ENCODE results near the gene KIF26A.

The KIF26A gene

DNA sequence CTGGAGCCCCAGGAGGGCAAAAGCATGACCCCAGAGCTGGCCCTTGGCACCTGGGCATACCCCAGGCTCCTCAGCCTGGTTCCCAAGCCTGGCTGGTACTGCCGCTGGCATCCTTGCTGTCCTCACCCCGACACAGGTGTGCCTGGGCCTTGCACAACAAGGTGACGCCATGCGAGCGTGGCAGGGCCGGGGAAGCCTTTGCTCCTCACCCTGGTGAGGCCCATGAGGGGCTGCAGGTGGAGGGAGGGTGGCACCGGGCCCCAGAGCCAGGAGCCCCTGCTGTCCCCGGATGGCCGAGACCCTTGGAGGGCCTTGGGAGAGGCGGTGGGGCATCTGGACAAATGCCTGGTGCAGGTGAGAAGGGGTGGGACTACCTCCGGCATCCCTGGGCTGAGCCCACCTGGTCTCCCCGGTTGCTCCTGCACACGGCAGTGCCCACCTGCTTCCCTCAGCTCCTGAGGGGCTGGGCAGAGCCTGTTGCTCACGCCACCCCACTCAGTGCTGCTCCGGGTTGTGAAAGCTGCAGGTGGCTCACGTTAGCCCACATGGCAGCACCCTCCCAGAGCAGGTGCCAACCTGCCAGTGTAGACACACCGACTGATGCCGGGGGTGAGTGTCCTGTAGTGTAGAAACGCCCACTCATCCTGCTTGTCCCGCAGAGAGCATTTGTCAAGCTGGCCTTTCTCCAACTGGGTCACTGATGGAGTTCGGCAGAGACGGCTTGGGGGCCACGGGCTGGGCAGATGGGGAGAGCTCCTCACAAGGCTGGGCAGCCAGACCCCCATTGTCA is 24.6 kb upstream of the KIF26A start:
- DNase-seq, result no peak

DNA sequence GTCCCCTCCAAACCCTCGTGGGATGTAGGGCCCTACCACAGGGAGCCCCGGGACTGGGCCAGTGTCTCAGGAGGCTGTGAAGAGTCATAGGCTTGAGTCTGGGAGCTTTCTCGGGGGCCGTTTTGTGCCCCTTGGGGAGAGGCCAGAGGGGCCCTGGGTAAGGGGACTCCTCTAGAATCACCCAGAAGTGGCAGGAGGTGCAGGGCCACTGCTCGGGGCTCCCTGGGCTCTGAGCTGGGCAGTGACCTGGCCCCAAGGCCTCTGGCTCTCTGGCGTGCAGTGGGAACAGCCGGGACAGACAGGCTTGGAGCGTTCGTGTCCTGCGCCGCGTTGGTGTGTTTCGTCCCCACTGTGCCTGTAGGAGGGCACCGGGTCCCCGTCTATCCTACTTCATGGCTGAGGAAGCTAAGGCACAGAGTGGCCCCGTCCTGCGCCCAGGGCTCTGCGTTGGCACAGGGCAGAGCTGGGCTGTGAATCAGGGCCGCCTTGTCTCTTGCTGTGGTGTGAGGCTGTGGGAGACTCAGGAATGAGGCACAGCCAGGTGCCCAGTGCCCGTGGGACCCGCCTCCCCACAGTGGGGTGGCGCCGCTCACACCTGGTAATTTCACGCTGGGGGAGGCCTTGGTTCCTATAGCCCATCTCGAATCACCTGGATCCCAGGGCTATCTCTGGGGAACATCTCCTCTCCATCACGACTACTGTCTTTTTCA is 23.8 kb upstream of the KIF26A start:
- no peak for DNase-seq

GRCh38 chr14:104115131-104115600 is 23.2 kb upstream of the KIF26A start:
- no peak for DNase-seq

DNA sequence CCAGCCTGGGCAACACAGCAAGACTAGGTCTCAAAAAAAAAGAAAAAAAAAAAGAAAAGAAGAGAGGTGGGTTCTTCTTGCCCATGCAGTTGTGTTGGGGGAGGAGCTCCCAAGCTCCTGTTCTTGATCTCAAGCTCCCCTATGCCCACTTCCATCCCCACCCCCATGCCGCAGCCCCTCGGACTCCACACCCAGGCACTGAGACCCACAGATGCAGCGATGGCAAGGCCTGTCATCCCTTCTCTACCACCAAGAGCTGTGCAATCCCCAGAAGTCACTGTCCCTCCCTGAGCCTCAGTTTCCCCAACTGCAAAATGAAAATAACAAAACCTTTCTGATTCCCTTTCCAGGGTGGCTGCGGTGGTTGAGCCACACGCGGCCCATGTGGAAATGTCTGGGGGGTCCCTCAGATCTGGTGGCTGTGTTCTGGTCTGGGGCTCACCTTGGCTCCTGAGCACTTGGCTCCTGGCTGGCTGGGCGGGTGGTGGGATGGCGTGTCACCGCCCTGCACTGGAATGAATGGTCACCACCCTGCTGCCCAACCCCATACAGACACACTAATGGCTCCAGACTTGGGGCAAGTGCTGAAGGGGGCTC is 22.6 kb upstream of the KIF26A start:
- DNase-seq, result no peak

GRCh38 chr14:104116288-104116755 is 22.1 kb upstream of the KIF26A start:
- no peak for DNase-seq

- no peak for DNase-seq
Observed at GRCh38 chr14:104116756-104117340, 21.5 kb upstream of the KIF26A start.

GRCh38 chr14:104117341-104118005 is 20.9 kb upstream of the KIF26A start:
- no peak for DNase-seq

GRCh38 chr14:104118006-104118844 is 20.2 kb upstream of the KIF26A start:
- no peak for DNase-seq

DNA sequence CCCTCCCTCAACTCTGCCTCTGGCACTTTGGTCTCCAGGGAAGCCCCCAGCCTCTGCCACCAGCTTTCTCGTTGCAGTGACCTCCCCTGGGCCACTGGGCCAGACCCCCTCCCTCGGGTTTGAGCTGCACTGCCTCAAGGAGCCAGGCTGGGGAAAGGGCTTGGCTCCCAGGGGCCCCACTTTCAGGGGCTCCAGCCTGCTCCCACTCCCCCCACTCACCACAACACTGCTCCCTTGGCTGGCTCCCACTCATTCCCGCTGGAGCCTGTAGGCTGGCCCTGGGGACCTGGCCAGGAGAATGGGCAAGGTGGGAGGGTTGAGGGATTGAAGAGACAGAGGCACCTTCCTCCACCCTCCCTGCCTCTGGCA is 19.3 kb upstream of the KIF26A start:
- DNase-seq, result no peak

DNA sequence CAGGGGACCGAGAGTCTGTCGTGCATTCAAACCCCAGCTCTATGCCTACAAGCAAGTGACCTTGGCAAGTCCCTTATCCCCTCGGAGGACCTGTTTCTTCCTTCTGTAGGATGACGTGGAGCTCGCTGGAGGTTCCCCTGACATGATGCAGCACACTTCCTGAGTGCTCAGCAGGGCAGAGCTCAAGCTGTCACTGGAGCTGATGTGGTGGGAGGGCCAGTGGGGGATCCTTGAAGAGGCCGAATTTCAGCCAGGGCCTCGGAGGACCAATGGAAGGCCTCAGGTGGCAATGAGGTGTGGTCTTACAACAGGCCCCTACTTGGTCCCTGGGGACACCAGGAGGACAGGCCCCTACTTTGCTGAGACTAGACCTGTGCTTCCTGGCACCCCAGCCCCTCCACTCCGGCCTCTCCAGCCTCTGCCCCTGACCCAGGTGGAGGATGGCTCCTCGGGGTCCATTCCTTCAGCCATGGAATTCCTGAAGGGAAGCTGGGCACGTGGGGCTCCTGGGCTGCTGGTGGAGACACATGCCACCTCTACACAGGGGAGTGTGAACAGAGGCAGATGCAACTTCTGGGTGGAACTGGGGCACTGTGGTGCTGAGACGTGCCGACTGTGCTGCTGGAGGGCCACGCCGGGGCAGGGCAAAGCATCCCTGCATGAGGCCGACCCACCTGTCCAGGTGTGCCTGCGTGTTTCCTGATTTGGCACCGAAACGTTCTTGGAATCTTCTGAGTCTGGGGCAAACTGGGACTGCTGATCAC is 18.7 kb upstream of the KIF26A start:
- DNase-seq, result no peak

DNA sequence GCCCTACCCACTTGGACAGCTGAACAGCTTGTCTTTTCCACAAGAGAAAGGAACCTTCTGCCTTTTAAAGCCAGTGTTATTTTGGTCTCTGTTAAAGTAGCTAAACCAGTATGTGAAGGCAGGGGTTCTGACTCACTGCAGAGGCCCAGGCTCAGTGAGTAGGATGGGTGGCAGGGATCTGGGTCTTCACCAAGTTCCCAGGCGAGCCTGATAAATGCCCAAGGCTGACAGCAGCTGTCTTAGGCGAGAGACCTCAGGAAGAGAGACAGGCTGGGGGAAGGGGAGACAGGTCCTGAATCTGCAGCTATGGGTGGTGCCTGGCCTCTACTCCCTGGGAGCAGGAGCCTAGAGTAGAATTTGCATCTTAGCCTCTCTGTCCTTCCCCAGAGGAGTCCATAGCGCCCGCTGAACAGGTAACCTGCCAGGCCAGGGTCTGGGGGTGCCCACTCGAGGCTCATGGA is 18.1 kb upstream of the KIF26A start:
- DNase-seq, result no peak

DNA sequence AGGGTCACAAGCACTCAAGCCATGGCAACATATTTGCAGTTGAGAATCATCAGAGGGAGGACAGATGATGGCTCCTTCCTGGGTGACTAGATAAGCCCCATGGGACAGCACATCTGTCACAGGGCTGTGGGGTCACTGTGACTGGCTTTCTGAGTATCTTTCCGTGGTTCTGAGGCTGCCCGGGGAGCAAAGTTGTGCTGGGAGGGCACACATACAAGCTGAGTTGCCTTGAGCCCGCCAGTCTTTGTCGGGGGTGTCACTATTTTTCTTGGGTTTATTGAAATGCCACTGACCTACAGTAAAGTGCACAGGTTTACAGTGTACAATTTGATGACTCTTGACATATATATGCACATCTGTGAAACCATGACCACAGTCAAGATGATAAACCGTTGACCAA is 17.2 kb upstream of the KIF26A start:
- no peak for DNase-seq

- DNase-seq, result no peak
Observed at GRCh38 chr14:104123879-104124278, 14.5 kb upstream of the KIF26A start.

DNA sequence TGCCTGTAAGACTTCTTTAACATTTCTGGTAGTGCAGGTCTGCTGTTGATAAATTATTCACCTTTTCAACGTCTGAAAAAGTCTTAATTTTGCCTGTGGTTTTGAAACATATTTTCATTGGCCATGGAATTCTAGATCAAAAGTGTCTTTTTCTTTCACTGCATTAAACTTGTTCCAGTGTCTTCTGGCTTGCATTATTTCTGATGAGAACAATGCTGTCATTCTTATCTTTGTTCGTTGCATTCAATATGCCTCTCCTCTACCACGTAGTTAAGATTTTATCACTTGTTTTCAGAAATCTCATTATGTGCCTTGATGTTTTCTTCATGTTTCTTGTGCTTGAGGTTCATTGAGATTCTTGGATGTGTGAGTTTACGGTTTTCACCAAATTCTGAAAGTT is 13.4 kb upstream of the KIF26A start:
- no peak for DNase-seq

DNA sequence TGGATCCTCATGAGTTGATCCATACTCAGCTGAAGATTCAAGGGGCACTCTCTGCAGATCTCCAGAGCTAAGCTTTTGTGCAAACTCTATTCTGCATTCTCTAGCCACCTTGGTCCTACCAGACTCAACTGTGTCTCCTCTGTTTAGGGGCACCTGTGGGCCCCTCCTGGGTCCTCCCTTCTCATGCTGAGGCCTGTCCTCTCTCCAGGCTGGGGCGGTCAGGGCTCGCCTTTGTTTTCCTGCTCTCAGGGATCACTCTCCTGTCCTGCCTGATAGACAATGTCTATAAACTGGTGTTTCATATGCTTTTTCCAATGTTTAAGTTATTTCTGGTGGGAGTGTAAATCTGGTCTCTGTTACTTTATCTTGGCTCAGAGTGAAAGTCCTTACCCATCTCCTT is 11.6 kb upstream of the KIF26A start:
- no peak for DNase-seq

DNA sequence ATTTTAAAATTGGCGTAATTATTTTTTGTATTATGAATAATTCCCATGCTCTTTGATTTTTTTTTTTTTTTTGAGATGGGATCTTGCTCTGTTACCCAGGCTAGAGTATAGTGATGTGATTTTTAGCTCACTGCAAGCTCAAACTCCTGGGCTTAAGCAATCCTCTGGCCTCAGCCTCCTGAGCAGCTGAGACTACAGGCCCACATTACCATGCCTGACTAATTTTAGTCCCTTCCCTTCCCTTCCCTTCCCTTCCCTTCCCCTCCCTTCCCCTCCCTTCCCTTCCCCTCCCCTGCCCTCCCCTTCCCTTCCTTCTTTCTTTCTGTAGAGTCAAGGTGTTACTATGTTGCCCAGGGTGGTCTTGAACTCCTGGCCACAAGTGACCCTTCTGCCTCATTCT is 9.4 kb upstream of the KIF26A start:
- DNase-seq, result no peak

GRCh38 chr14:104129556-104129955 is 8.8 kb upstream of the KIF26A start:
- no peak for DNase-seq

- DNase-seq, result no peak
Observed at GRCh38 chr14:104130974-104131651, 7.3 kb upstream of the KIF26A start.

GRCh38 chr14:104131968-104132732 is 6.2 kb upstream of the KIF26A start:
- no peak for DNase-seq

GRCh38 chr14:104132981-104133380 is 5.4 kb upstream of the KIF26A start:
- DNase-seq, result no peak

All from activated CD8-positive, alpha-beta memory T cell treated with anti-CD3 and anti-CD28 coated beads for 24 hours (primary cell).